ENCODE measurements around the gene CSNK2A1. TPM values are rescaled to one million over a fixed set of nuclear protein-coding genes. Genes with fewer than 3 reads are reported as not detected.
"Not testable (repeated sequence)": the region's sequence is repeated elsewhere in the genome, so short reads cannot be mapped to it uniquely, and the experiment has no call there.

The CSNK2A1 gene
- total RNA-seq, 1 donor from 2014 or later = 160 TPM

- DNase-seq (ENCODE audit: low spot score) = no peak
These were observed 59.6 kb downstream of the CSNK2A1 start for GRCh38 chr20:483815-484644.

GRCh38 chr20:481167-481566 lies 62.4 kb downstream of the CSNK2A1 start:
- no peak for DNase-seq (ENCODE audit: low spot score)

GRCh38 chr20:480044-480443 lies 63.5 kb downstream of the CSNK2A1 start:
- DNase-seq (ENCODE audit: low spot score) = no peak

- no peak for DNase-seq (ENCODE audit: low spot score)
These were observed 64.1 kb downstream of the CSNK2A1 start for GRCh38 chr20:479487-479886.

GRCh38 chr20:478949-479429 lies 64.6 kb downstream of the CSNK2A1 start:
- DNase-seq (ENCODE audit: low spot score) = no peak

GRCh38 chr20:478010-478948 lies 65.3 kb downstream of the CSNK2A1 start:
- no peak for DNase-seq (ENCODE audit: low spot score)

GRCh38 chr20:476561-477249 lies 66.9 kb downstream of the CSNK2A1 start:
- not testable (repeated sequence) for DNase-seq (ENCODE audit: low spot score)

- DNase-seq (ENCODE audit: low spot score) = no peak
These were observed 67.9 kb downstream of the CSNK2A1 start for GRCh38 chr20:475463-476357.

- DNase-seq (ENCODE audit: low spot score) = no peak
These were observed 69.0 kb downstream of the CSNK2A1 start for GRCh38 chr20:474581-474980.

- DNase-seq (ENCODE audit: low spot score) = no peak
These were observed 70.7 kb downstream of the CSNK2A1 start for GRCh38 chr20:472889-473292.

- no peak for DNase-seq (ENCODE audit: low spot score)
These were observed 71.3 kb downstream of the CSNK2A1 start for GRCh38 chr20:472137-472846.

GRCh38 chr20:469746-470490 lies 73.7 kb downstream of the CSNK2A1 start:
- no peak for DNase-seq (ENCODE audit: low spot score)

- DNase-seq (ENCODE audit: low spot score) = no peak
These were observed 75.8 kb downstream of the CSNK2A1 start for GRCh38 chr20:467755-468154.

GRCh38 chr20:462199-462991 lies 81.2 kb downstream of the CSNK2A1 start, which contains the start of gene TBC1D20:
Gene TBC1D20, minus strand, starts transcription at chr20:462533. Its CDS starts 128 bp downstream, at chr20:462405.
- peak; percentile 86 for DNase-seq (ENCODE audit: low spot score)

- peak; percentile 60 for DNase-seq (ENCODE audit: low spot score)
These were observed 82.1 kb downstream of the CSNK2A1 start for GRCh38 chr20:461254-462198.

- DNase-seq (ENCODE audit: low spot score) = no peak
These were observed 82.9 kb downstream of the CSNK2A1 start for GRCh38 chr20:460707-461106.

- DNase-seq (ENCODE audit: low spot score) = no peak
These were observed 83.4 kb downstream of the CSNK2A1 start for GRCh38 chr20:460180-460579.

All from ureter (tissue), 1 donor.